ENCODE results near the gene RAB31.

GRCh38 chr18:9671214-9671613 lies 36.9 kb upstream of the RAB31 start:
- TF ChIP-seq REST (IDR thresholded peaks at IDR 0.05; ENCODE audit: borderline replicate concordance) (no peak), CTCF (IDR thresholded peaks at IDR 0.05; ENCODE audit: poor library complexity, severe bottlenecking) (no peak), POLR2AphosphoS5 (IDR thresholded peaks at IDR 0.05) (no peak), EZH2 (IDR thresholded peaks at IDR 0.05; ENCODE audit: borderline replicate concordance, insufficient read depth, low read length, poor library complexity, severe bottlenecking) (no peak), TAF1 (IDR thresholded peaks at IDR 0.05; ENCODE audit: low read depth) (no peak)

Data from neural cell (in vitro differentiated cells).